C4-2B (cell line): ENCODE measurements around the gene LGMN.

Experiments used
- ZFX ChIP-seq: fragments of 450-650 bp; IDR thresholded peaks from 2 replicates; pipeline ENCODE4 v1.6.1; 2017
- TF ChIP-seq, protein P1 (sequence below): fragments of 450-650 bp; conservative IDR thresholded peaks from 2 replicates; pipeline ENCODE4 v1.5.1; 2017; ENCODE audit warnings: mild to moderate bottlenecking

- TF ChIP-seq, protein P1, sequence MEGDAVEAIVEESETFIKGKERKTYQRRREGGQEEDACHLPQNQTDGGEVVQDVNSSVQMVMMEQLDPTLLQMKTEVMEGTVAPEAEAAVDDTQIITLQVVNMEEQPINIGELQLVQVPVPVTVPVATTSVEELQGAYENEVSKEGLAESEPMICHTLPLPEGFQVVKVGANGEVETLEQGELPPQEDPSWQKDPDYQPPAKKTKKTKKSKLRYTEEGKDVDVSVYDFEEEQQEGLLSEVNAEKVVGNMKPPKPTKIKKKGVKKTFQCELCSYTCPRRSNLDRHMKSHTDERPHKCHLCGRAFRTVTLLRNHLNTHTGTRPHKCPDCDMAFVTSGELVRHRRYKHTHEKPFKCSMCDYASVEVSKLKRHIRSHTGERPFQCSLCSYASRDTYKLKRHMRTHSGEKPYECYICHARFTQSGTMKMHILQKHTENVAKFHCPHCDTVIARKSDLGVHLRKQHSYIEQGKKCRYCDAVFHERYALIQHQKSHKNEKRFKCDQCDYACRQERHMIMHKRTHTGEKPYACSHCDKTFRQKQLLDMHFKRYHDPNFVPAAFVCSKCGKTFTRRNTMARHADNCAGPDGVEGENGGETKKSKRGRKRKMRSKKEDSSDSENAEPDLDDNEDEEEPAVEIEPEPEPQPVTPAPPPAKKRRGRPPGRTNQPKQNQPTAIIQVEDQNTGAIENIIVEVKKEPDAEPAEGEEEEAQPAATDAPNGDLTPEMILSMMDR = no peak
- no peak for TF ChIP-seq ZFX
Observed at GRCh38 chr14:92677955-92678354, 70.5 kb downstream of the LGMN start.
